CD4-positive, CD25-positive, alpha-beta regulatory T cell (primary cell): ENCODE results near the gene MKNK1. TPM values are rescaled to one million over a fixed set of nuclear protein-coding genes. Genes with fewer than 3 reads are reported as not detected.
A peak's percentile ranks its signal among the peaks of the same experiment; 100 is the strongest.

Experiments
- ATAC-seq, 2 donors: fragments of 150-1000 bp; cut with Tn5 transposase; one replicate each; pipeline ENCODE4 v1.10.0; 2021; ENCODE audit warnings: low read depth in 2 of 2, moderate number of reproducible peaks in 2 of 2, moderate library complexity in 1 of 2
- DNase-seq, 3 donors: peaks; one replicate each; pipeline versions ENCODE4 v3.0.0 to v3.0.0-alpha.2; 2012 to 2022; ENCODE audit warnings: mixed read lengths in 1 of 3
- H3K27ac ChIP-seq: one replicate; pipeline ENCODE4 v1.7.0; 2013; ENCODE audit warnings: mild to moderate bottlenecking, low read length; ENCODE audit not compliant: insufficient read depth, poor library complexity, severe bottlenecking
- H3K27me3 ChIP-seq: one replicate; pipeline ENCODE4 v1.7.0; 2013; ENCODE audit warnings: low read length; ENCODE audit not compliant: control insufficient read depth, insufficient read depth
- H3K36me3 ChIP-seq: one replicate; pipeline ENCODE4 v1.7.0; 2013; ENCODE audit warnings: mild to moderate bottlenecking, low read length, moderate library complexity; ENCODE audit not compliant: control insufficient read depth, insufficient read depth
- H3K4me1 ChIP-seq: 2 replicates; pipeline ENCODE4 v1.7.0; 2013; ENCODE audit warnings: mild to moderate bottlenecking, low read length; ENCODE audit not compliant: insufficient read depth, control insufficient read depth, poor library complexity, severe bottlenecking
- H3K4me3 ChIP-seq: one replicate; pipeline ENCODE4 v1.7.0; 2013; ENCODE audit warnings: low read depth, mild to moderate bottlenecking, low read length, moderate library complexity
- H3K9me3 ChIP-seq, 2 experiments: 1 replicate in 1 of 2; 2 replicates in 1 of 2; pipeline ENCODE4 v1.7.0; 2013; ENCODE audit warnings: low read length in 2 of 2, mild to moderate bottlenecking in 1 of 2, moderate library complexity in 1 of 2; ENCODE audit not compliant: control insufficient read depth in 2 of 2
- H3K27ac Mint-ChIP-seq, 3 donors: one replicate each; pipeline ENCODE4 v1.8.0; 2020 to 2022; ENCODE audit warnings: mild to moderate bottlenecking in 3 of 3, mixed read lengths in 3 of 3, moderate library complexity in 2 of 3
- H3K27me3 Mint-ChIP-seq: one replicate; pipeline ENCODE4 v1.8.0; 2022; ENCODE audit warnings: mild to moderate bottlenecking, mixed read lengths
- H3K36me3 Mint-ChIP-seq: one replicate; pipeline ENCODE4 v1.8.0; 2020; ENCODE audit warnings: mixed read lengths
- H3K4me1 Mint-ChIP-seq, 4 donors: one replicate each; pipeline ENCODE4 v1.8.0; 2020 to 2022; ENCODE audit warnings: mixed read lengths in 4 of 4, mild to moderate bottlenecking in 1 of 4
- H3K4me3 Mint-ChIP-seq, 4 donors: one replicate each; pipeline ENCODE4 v1.8.0; 2020 to 2022; ENCODE audit warnings: mild to moderate bottlenecking in 4 of 4, mixed read lengths in 4 of 4, moderate library complexity in 3 of 4
- H3K9me3 Mint-ChIP-seq, 7 donors: one replicate each; pipeline ENCODE4 v1.8.0; 2020 to 2022; ENCODE audit warnings: mixed read lengths in 7 of 7, mild to moderate bottlenecking in 3 of 7, moderate library complexity in 2 of 7
- polyA plus RNA-seq, 4 donors: library from polyadenylated mRNA; unstranded; fragments of 300-500 nt; fragmentation: Illumina TruSeq; gene quantifications; one replicate each; pipeline ENCODE4 v1.2.3, GENCODE V29; 2021
- total RNA-seq: library from RNA; stranded (reverse); gene quantifications from one replicate; pipeline ENCODE4 v1.2.3, GENCODE V29; 2022

The MKNK1 gene
- total and polyA plus RNA-seq, 5 donors from 2014 or later, result 15.8 to 45.0 (median 16.8) TPM

DNA sequence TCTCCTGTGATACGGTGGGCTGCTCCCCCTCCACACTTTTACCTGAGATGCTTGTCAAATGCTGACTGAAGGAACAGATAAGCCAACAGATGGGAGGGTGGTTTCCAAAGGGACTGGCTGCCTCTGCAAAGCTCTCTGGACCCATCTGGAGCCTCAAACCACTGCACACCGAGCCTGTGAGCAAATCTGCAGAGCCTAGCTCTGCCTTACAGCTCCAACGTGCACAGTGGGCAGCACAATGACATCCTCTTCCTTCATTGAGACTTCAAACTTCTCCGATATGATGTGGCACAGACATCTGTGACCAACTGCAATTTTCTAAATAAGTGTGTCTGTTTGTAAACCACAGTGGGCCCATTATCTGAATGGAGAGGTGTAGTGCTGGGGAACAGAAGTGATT lies 26.4 kb downstream of the MKNK1 start:
- Mint-ChIP-seq H3K4me1 (peaks cover 6 to 21% (median 19%) of the 10 kb centered on the region in 4 donors), H3K27me3 (no peaks in the 10 kb centered on the region), H3K27ac (no peak overlapping the region), H3K36me3 (peaks cover 60% of the 10 kb centered on the region), H3K9me3 (no peaks in the 10 kb centered on the region), H3K4me3 (no peak overlapping the region)
- Histone ChIP-seq H3K36me3 (peaks cover 57% of the 10 kb centered on the region), H3K27ac (no peak overlapping the region), H3K27me3 (no peaks in the 10 kb centered on the region), H3K4me3 (no peak overlapping the region), H3K9me3 (no peaks in the 10 kb centered on the region), H3K4me1 (peaks cover 11% of the 10 kb centered on the region)
- ATAC-seq (no peak), DNase-seq (no peak)

DNA sequence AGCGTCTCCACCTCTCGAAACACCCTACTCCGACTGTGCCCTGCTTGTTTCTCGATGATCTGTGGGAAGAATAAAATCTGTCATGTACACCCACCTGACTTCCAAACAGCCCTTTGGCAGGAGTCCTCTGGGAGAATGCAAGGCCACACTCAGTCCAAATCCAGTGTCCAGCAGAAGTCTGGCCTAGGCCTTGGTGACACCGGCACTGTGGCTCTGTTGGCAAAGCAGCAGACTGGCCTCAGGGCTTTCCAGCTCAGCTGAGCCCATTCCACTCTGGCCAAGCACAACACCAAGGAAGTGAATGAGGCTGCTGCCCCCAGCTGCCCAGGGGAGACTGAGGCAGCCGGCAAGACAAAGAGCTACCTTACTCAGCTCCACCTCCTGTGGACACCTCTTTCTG lies 27.5 kb downstream of the MKNK1 start:
- no peak overlapping the region for H3K4me3 ChIP-seq
- Mint-ChIP-seq H3K27ac (peak overlapping the region in 1 of 3 donors; percentile 32), H3K27me3 (no peaks in the 10 kb centered on the region), H3K4me3 (no peak overlapping the region), H3K4me1 (peaks cover 1 to 10% (median 8%) of the 10 kb centered on the region in 4 donors), H3K9me3 (no peaks in the 10 kb centered on the region), H3K36me3 (peaks cover 51% of the 10 kb centered on the region)
- H3K27me3 ChIP-seq, result no peaks in the 10 kb centered on the region
- DNase-seq (no peak), ATAC-seq (no peak)
- no peak overlapping the region for H3K27ac ChIP-seq
- H3K36me3 ChIP-seq, result peaks cover 49% of the 10 kb centered on the region
- H3K9me3 ChIP-seq, result no peaks in the 10 kb centered on the region
- peaks cover 4% of the 10 kb centered on the region for H3K4me1 ChIP-seq

DNA sequence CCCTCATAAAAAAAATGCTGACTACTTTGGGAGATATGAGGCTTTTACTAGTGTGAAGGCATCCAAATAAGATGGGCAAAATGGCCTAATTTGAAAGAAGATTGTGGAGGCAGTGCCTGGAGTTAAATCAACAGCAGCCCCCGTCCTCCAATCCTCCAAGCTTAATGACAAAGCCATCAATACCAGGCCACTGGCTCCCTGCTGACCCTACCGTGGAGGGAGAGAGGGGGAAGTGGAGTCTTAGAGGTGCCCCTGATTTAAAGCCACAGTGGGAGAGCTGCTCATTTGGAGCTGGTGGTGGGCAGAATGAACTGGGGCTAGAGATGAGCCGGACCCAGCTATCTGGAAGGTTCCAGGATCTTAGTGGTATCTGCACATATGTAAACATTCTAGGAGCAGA lies 28.3 kb downstream of the MKNK1 start:
- H3K9me3 ChIP-seq, result no peaks in the 10 kb centered on the region
- Mint-ChIP-seq H3K4me1 (peaks cover 0 to 5% (median 4%) of the 10 kb centered on the region in 4 donors), H3K27me3 (no peaks in the 10 kb centered on the region), H3K36me3 (peaks cover 50% of the 10 kb centered on the region), H3K9me3 (no peaks in the 10 kb centered on the region), H3K4me3 (no peak overlapping the region), H3K27ac (no peak overlapping the region)
- no peak for DNase-seq
- H3K4me3 ChIP-seq, result no peak overlapping the region
- H3K27ac ChIP-seq, result no peak overlapping the region
- ATAC-seq, result no peak
- H3K4me1 ChIP-seq, result no peaks in the 10 kb centered on the region
- no peaks in the 10 kb centered on the region for H3K27me3 ChIP-seq
- H3K36me3 ChIP-seq, result peaks cover 51% of the 10 kb centered on the region

DNA sequence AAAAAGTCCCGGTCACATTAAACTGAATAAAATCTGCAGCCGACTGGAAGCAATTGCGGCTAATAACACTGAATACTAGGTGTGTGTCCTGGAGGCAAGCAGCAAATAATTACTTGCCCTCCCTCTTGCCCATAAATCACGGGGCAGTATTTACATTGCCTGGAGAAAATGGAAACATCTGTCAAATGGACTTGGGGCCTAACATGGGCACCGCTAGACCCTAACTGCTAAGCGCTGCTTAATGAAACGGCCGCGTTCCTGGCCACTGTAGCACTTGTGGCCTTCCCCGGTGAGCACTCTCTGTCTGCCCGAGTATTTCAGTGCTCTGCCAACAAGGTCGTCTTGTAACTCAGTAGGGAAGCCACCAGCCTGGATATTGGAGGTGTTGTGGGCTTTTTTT lies 28.8 kb downstream of the MKNK1 start:
- H3K36me3 ChIP-seq, result peaks cover 52% of the 10 kb centered on the region
- no peak overlapping the region for H3K27ac ChIP-seq
- no peaks in the 10 kb centered on the region for H3K27me3 Mint-ChIP-seq

DNA sequence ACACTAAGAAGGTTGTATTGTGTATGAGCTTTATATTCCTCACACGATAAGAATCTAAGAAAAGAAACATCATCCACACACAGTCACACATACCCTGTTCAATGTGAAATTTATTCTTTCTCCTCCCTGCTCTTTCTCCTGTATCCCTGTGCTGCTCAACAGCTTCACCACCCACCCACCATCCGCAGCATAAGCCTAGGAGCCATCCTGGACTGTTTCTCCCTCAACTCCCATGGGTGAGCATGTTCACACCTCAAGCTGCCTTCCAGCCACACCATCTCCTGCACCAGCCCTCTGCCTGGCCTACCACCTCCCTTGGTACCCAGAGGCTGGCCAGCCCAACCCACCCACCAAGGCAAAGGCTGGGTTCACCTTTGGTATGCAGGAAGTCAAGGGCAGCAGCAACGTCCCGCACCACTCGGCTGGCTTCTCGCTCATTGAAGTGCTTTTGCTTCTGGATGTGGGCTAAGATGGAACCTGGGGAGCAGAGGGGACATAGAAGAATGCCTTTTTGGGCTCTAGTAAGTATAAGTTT lies 32.3 kb downstream of the MKNK1 start:
- Mint-ChIP-seq H3K27me3 (no peaks in the 10 kb centered on the region), H3K9me3 (no peaks in the 10 kb centered on the region)

More for the DNA sequence above, 28.8 kb downstream of the MKNK1 start:
- peaks cover 0 to under 1% (median under 1%) of the 10 kb centered on the region in 4 donors for H3K4me1 Mint-ChIP-seq
- H3K9me3 Mint-ChIP-seq, result no peaks in the 10 kb centered on the region
- ATAC-seq (no peak), DNase-seq (no peak)
- H3K36me3 Mint-ChIP-seq, result peaks cover 46% of the 10 kb centered on the region
- Histone ChIP-seq H3K27me3 (no peaks in the 10 kb centered on the region), H3K9me3 (no peaks in the 10 kb centered on the region), H3K4me3 (no peak overlapping the region), H3K4me1 (no peaks in the 10 kb centered on the region)
- no peak overlapping the region for H3K4me3 Mint-ChIP-seq
- no peak overlapping the region for H3K27ac Mint-ChIP-seq

DNA sequence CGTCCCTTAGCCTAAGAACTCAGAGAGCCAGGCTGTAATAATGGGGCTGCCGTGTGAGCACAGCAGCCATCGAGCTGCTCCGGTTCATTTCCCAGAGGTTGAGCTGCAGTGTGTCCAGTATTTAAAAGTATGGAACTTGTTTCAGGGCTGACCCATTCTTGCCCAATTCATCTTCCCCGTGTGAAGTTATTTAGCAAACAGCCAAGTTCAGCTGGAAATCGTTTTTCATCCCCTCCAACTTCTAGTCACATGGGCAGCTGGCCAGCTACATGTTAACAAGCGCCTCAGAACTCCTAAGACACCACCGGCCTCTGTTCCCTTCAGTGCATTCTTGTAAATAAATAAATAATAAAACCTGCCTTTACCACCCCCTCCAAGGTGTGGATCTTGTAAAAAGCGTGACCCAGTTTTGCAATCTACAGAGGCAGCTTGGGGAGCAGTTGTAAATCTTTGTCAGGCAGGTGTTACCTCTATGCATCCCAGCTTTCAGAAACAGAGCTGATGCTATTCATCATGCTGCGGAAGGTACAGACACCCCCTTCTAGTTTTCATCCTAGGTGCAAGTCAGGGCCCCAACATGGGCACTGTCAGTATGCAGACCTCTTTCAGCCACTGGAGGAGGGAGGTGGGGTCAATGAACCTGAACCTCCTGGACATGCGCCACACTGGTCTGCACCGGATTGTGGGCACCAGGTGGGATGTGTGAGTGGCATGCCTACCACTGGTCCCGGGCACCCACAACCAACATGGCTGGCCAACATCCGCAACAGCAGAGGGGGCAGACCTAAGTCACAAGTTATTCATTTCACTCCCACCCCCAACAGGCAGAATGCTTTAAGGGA lies 34.0 kb downstream of the MKNK1 start:
- Mint-ChIP-seq H3K36me3 (peaks cover 40% of the 10 kb centered on the region), H3K4me3 (no peak overlapping the region), H3K9me3 (no peaks in the 10 kb centered on the region), H3K27me3 (no peaks in the 10 kb centered on the region), H3K4me1 (no peaks in the 10 kb centered on the region), H3K27ac (no peak overlapping the region)
- H3K4me1 ChIP-seq, result no peaks in the 10 kb centered on the region
- no peak overlapping the region for H3K27ac ChIP-seq
- H3K36me3 ChIP-seq, result peaks cover 51% of the 10 kb centered on the region
- H3K27me3 ChIP-seq, result no peaks in the 10 kb centered on the region
- DNase-seq (no peak), ATAC-seq (no peak)
- no peaks in the 10 kb centered on the region for H3K9me3 ChIP-seq
- no peak overlapping the region for H3K4me3 ChIP-seq

More for the DNA sequence above, 32.3 kb downstream of the MKNK1 start:
- Mint-ChIP-seq H3K4me1 (no peaks in the 10 kb centered on the region), H3K4me3 (no peak overlapping the region), H3K36me3 (peaks cover 47% of the 10 kb centered on the region), H3K27ac (no peak overlapping the region)
- Histone ChIP-seq H3K9me3 (no peaks in the 10 kb centered on the region), H3K4me1 (no peaks in the 10 kb centered on the region), H3K36me3 (peaks cover 54% of the 10 kb centered on the region), H3K27me3 (no peaks in the 10 kb centered on the region), H3K27ac (no peak overlapping the region), H3K4me3 (no peak overlapping the region)
- DNase-seq (no peak), ATAC-seq (no peak)

DNA sequence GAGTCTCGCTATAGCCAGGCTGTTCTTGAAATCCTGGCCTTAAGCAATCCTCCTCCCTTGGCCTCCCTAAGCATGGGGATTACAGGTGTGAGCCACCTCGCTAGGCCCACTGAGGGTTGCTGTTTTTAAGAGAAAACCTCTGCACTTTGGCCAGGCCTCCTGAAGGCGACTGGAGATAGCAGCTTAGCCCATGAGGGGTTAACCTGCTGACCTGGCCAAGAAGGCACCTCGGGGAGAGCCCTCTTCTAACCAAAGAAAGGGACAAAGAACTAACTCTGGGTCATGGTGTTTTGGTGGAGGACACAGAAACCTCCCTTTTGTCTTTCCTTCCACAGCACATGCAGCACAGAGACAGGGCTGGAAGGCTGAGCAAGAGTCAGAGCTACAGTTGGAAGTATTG lies 35.0 kb downstream of the MKNK1 start:
- Mint-ChIP-seq H3K4me3 (no peak overlapping the region), H3K27me3 (no peaks in the 10 kb centered on the region), H3K4me1 (no peaks in the 10 kb centered on the region), H3K9me3 (no peaks in the 10 kb centered on the region), H3K36me3 (peaks cover 39% of the 10 kb centered on the region), H3K27ac (peak overlapping the region in 1 of 3 donors; percentile 44)
- no peak for DNase-seq
- Histone ChIP-seq H3K27ac (no peak overlapping the region), H3K4me1 (no peaks in the 10 kb centered on the region), H3K27me3 (no peaks in the 10 kb centered on the region), H3K4me3 (no peak overlapping the region), H3K9me3 (no peaks in the 10 kb centered on the region), H3K36me3 (peaks cover 47% of the 10 kb centered on the region)
- ATAC-seq, result no peak

DNA sequence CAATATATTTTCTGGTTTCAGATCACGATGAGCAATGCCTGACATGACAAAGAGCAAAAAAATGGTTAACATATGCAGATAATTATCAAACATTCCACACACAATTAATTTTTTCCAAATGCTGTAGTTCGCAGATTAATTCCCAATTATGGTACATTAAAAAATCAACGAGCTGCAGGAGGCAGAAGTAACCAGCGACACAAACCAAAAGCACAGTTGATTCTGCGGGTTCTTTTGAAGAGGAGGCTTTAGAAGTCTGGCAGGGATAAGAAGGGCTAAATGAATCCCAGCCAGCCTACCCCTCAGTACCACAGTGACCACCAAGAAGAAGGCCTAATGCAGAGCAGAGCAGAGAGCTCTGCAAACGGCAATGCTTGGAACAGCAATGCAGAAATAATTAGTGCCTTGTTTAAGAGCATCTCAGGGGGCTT lies 35.6 kb downstream of the MKNK1 start:
- Mint-ChIP-seq H3K36me3 (peaks cover 36% of the 10 kb centered on the region), H3K4me1 (no peaks in the 10 kb centered on the region), H3K27ac (peak overlapping the region in 1 of 3 donors; percentile 44), H3K4me3 (no peak overlapping the region), H3K27me3 (no peaks in the 10 kb centered on the region), H3K9me3 (no peaks in the 10 kb centered on the region)
- Histone ChIP-seq H3K27ac (no peak overlapping the region), H3K36me3 (peaks cover 46% of the 10 kb centered on the region), H3K27me3 (no peaks in the 10 kb centered on the region), H3K4me1 (no peaks in the 10 kb centered on the region), H3K9me3 (no peaks in the 10 kb centered on the region), H3K4me3 (no peak overlapping the region)
- ATAC-seq, result no peak
- no peak for DNase-seq
